ENCODE measurements around the gene TTC16.

Gene TTC16

GRCh38 chr9:127721391-127721821 lies 5.5 kb downstream of the TTC16 start:
- DNase-seq, result no peak

DNA sequence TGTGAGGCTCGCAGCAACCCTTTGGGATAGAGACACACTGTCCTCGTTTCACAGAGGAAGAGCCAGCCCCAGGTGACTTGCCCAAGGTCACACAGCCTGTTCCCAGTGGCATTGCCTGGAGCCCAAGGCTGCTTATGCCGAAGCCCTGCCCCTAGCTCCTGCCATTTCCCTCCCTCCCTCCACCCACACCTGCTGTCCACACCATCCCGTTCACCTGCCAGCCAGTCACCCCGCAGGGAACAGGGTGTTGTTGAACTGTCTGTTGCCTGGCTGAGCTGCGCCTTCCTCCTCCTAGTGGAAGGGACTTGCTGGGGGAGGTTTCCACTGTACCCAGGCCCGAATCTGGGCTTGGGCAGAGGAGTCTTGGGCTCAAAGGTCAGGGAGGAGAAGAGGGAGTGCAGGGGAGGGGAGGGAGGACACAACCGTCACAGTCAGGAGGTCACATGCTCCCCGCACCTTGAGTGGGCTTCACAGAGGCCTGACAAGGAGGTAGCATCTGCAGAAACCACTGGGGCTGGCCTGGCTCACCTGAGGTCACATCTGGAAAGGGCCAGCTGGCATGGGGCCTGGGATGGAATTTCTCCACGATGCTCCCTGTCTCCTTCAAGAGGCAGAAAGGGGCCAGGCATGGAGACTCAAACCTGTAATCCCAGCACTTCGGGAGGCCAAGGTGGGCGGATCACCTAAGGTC lies 6.3 kb downstream of the TTC16 start:
- no peak for DNase-seq

- DNase-seq, result no peak
Observed at GRCh38 chr9:127723013-127723412, 7.1 kb downstream of the TTC16 start.

DNA sequence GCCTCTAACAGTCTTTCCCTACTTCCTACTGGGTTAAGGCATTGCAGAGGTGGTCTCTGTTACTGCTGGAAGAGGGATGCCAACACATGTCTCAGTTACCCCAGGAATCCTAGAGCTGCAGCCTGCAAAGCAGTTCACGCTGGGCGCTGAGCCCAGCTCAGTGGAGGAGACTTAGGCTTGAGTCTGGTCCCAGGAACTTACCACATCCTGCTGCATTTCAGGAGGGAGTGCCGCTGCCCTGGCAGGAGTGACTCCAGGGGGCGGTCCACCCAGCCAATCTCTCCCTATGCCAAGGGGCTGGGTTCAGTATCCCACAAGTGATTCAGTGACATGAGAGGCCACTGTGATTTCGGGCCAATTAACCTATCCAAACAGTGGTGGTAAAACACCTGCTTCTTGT lies 7.6 kb downstream of the TTC16 start:
- DNase-seq, result no peak

- no peak for DNase-seq
Observed at GRCh38 chr9:127724012-127724411, 8.1 kb downstream of the TTC16 start.

- no peak for DNase-seq
Observed at GRCh38 chr9:127726871-127727270, 11.0 kb downstream of the TTC16 start.

- DNase-seq, result no peak
Observed at GRCh38 chr9:127728808-127729207, 12.9 kb downstream of the TTC16 start.

DNA sequence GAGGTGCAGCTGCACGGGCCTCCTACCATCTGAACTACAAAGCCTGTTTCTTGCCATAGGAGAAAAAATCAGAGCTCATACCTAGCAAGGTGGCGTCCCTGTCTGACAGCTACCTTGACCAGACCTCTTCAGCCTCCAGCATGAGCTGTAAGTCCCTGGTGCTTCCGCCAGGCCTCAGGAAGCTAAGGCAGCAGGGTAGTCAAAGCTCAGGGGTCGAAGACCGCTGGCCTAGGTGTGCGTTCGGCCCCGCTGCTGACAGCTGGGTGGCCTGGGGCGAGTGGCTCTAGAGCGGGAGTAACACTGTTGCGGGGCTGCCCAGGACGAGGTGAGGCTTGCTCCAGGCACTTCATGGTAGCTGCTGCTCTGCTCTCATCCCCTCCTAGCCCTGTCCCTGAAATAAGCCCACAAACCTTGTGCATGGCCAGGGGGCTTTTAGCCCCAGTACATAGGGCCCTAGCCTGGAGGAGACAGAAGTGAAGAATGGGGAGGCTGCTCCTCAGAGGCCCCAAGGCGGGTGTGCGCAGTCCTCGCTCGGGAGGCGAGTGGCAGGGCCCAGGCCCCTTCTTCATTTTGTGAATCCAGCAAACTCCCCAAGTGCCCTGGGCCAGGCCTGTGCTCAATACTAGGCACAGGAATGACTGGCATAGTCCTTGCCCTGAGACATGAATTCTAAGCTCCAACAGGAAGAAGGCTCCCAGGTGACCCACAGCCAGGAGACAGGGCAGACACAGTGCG lies 13.8 kb downstream of the TTC16 start:
- DNase-seq, result no peak

DNA sequence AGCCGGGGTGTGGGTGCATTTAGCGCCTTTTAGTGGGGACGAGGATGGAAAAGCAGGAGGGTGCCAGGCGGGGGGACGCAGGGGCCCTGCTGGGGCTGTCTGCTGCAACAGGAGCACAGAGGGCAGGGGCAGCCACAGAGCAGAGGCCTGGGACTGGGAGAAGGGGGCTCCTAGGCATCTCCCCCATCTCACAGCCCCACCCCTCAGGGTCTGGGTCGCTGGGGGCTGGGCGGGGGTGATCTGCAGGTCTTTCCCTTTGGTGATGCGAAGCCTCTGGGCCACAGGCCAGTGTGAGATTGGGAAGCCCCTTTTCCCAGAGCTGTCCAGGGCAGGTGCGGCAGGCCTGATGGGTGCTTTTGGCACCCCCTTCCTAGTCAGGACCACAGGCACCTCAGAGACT lies 14.4 kb downstream of the TTC16 start:
- DNase-seq, result no peak

DNA sequence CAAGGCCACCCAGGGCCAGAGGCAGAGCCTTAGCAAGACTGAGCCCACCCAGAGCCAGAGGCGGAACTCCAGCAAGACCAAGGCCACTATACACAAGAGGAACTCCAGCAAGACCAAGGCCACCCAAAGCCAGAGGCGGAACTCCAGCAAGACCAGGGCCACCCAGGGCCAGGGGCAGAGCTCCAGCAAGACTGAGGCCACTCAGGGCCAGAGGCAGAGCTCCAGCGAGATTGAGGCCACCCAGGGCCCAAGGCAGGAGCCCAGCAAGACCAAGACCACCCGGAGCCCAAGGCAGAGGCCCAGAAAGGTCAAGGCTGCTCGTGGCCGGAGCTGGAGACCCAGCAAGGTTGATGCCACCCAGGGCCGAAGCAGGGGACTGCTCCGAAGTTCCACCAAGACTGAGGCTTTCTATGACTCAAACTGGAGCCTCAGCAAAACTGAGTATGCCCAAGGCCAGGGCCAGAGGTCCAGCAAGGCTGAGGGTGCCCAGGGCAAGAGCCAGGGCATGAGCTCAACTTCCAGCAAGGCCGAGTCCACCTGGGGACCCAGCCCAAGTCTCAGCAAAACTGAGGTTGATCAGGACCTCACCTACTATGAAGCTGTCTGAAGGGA lies 15.0 kb downstream of the TTC16 start:
- no peak for DNase-seq

DNA sequence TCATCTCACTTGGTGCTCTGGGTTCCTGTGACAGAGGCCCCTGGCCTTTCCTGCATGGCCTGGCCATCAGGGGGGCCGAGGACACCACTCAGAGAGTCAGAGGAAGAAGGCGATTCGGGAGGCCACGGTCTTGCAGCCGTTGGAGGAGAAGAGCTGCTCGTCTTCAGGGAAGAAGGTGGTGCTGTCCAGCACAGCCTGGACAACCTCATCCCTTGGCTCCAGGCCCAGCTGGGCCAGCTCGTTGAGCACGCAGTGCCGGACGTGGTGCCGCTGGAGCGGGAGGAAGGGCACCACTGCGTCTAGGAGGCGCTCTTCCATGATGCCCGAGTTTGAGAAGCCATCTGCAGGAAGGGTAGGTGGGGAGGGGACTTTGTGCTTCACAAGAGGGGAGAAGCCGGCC lies 16.1 kb downstream of the TTC16 start:
- no peak for DNase-seq

DNA sequence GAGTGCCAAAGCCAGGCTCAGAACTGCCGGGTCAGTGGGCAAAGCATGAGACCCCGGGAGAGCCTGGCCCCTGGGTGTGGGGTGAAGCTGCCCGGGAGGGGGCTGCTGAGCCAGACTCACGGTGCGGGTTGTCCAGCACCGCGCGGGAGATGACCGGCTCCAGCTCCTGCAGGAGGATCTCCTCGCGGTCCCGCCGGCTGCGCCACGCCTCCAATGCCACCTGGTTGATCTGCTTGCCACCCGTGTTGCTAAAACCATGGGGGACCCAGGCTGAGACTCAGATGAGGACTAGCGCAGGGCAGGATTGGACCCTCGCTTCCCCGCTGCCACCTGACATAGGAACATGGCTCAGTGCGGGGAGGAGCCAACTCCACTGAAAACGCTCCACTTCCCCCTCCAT lies 16.6 kb downstream of the TTC16 start:
- DNase-seq, result no peak

- no peak for DNase-seq
Observed at GRCh38 chr9:127733614-127734013, 17.7 kb downstream of the TTC16 start.

DNA sequence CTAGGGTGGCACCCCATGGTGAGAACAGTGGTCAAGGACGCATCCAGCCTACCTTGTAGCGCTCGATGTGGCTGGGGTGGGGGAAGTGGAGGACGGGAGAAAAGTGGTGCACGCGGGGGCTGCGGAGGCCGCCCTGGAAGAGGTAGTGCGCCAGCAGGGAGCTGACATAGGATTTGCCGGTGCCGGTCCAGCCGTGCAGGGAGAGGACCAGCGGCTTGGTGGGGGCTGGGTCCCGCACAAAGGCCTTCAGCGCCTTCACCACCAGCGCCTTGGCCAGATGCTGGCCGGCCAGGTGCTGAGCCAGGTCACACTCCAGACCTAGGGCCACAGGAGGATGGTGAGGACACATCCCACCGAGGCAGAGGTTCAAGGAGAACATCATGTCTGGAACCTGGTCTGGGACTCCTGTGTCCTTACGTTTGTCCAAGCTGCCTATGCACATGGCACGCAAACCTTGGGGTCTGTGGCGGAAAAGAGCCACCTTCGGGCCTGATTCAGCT lies 18.4 kb downstream of the TTC16 start:
- DNase-seq, result no peak

DNA sequence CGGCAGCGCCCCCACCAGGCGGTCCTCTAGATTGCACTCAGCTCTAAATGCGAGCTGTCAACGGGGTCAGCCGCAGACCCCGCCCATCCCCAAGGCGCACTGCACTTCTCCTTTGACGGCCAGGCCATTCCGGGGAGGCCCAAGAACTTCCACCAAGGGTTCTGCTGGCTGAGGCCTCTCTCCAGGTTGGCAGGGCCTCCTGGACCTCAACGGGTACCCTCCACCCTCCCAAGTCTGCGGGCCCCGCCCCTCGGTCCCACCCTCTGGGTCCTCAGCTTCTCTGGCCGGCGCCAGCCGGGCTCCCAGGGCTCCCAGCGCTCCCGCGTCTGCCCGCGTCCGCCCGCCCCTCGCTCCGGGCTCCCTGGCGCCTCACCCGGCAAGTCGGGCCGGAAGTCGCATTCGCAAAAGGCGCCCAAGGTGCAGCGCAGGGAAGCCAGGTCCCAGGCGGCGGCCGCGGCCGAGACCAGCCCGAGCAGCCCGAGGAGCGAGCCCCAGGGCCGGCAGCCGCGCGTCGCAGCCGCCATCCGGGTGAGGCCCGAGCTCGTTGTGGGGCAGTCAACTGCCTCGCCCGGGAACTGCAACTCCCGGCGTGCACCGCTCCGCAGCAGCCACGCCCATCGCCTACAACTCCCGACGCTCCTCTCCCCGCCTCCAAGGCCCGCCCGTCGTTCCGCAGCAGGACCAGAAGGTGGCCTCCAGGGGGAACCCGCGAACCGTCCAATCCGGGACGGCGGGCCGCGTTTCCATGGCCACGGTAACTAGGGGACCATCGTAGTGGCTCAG lies 19.1 kb downstream of the TTC16 start, which contains the start of gene TOR2A:
TSS of gene TOR2A (minus strand) at position 548 of the 783 bp plus-strand sequence. CDS start at position 524, 24 bp downstream.
- DNase-seq, result peak; percentile 99

DNA sequence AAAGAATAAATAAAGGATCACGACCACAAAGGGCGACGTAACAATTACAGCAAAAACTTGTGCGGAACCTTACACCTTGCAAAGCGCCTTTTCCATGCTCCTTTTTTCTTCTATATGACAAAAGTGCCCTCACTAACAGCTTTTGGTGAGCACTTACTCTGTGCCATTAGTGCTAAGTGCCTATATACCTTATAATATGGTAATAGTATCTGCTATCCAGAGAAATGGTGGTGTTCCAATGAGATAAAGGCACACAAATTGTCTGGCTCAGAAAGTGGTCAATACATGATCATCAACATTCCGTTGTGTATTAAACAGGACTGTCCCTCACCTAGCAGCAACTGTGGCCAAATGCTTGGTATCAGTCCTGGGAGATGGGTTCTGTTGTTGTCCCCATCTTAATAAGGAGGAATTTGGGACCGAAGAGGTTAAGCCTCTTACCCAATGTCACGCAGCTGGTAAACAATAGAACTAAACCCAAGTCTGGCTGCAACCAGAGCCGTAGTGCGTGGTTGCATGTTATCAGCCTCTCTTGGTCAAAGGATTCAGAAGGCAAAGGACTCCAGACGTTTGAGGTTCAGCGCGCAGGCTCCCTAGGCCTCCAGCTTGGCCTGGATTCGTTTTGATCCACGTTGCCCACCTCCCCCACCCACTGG lies 19.8 kb downstream of the TTC16 start:
- DNase-seq, result no peak

DNA sequence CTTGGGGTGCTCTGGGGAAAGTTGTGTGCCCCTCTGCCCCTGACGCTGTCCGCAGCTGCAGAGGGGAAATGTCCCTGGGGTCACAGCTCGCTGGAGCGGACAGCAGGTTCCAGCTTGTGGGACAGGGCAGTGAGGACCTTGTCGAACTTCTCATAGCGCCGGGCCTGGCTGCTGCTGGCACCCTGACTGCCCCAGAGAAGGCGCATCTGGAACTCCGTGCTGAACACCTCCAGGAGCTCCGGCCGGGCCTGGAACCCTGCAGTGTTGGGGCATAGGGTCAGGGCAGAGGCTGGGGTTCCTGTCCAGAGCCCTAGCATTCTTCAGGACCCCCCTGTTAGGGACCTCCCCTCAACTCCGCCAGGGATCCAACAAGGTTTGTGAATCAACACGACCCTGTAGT lies 22.8 kb downstream of the TTC16 start:
- DNase-seq, result no peak

- DNase-seq, result no peak
Observed at GRCh38 chr9:127739614-127740330, 23.9 kb downstream of the TTC16 start.

DNA sequence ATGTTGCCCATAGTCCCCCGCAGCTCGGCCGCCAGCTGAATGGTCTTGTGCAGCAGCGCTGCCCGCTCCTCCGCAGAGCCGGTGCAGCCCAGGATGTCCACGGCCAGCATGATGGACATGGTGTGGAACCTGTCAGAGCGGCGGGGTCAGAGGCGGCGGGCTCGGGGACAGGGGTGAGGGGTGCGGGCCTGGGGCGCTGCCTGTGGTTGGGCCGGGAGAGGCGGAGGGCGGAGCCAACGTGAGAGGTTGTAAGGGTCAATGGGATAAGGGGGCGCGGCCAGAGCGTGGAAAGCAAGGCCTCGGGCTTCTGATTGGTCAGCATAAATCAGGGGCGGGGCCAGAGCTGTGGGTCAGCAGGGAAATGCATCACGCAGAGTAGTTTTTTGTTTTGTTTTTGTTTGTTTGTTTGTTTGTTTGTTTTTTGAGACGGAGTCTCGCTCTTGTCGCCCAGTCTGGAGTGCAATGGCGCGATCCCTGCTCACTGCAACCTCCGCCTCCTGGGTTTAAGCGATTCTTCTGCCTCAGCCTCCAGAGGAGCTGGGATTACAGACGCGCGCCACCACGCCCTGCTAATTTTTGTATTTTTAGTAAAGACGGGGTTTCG lies 26.1 kb downstream of the TTC16 start:
- DNase-seq, result no peak

GRCh38 chr9:127742435-127743088 lies 26.7 kb downstream of the TTC16 start:
- DNase-seq, result no peak

Measured in activated CD8-positive, alpha-beta memory T cell treated with anti-CD3 and anti-CD28 coated beads, Interleukin-2, amount 50 U/mL, for 4 hours (primary cell).